Measurements from ENCODE around the gene ASB16.

- TF ChIP-seq, protein P1, sequence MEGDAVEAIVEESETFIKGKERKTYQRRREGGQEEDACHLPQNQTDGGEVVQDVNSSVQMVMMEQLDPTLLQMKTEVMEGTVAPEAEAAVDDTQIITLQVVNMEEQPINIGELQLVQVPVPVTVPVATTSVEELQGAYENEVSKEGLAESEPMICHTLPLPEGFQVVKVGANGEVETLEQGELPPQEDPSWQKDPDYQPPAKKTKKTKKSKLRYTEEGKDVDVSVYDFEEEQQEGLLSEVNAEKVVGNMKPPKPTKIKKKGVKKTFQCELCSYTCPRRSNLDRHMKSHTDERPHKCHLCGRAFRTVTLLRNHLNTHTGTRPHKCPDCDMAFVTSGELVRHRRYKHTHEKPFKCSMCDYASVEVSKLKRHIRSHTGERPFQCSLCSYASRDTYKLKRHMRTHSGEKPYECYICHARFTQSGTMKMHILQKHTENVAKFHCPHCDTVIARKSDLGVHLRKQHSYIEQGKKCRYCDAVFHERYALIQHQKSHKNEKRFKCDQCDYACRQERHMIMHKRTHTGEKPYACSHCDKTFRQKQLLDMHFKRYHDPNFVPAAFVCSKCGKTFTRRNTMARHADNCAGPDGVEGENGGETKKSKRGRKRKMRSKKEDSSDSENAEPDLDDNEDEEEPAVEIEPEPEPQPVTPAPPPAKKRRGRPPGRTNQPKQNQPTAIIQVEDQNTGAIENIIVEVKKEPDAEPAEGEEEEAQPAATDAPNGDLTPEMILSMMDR (conservative IDR thresholded peaks at IDR 0.05 in 1 of 2, IDR thresholded peaks at IDR 0.05 in 1 of 2; ENCODE audit: low read depth in 1 of 2, low read length in 2 of 2) = no peak
- TF ChIP-seq EZH2 (IDR thresholded peaks at IDR 0.05; ENCODE audit: low read length, missing control alignments) = no peak
These were observed 43.7 kb downstream of the ASB16 start for GRCh38 chr17:44214230-44214494.
